Stimulated activated CD4-positive, alpha-beta T cell treated with anti-CD3 and anti-CD28 coated beads, TNF-alpha, amount 100 ng/mL, for 4 hours (primary cell): ENCODE data around the gene CENPU.

Experiments used
- DNase-seq, 3 experiments: peaks; one replicate each; pipeline ENCODE4 v3.0.0-alpha.2; 2020; ENCODE audit warnings: low read depth in 3 of 3

CENPU gene

GRCh38 chr4:184705692-184706091 is 28.2 kb downstream of the CENPU start:
- no peak for DNase-seq

- DNase-seq, result no peak
Observed at GRCh38 chr4:184702114-184702513, 31.8 kb downstream of the CENPU start.

DNA sequence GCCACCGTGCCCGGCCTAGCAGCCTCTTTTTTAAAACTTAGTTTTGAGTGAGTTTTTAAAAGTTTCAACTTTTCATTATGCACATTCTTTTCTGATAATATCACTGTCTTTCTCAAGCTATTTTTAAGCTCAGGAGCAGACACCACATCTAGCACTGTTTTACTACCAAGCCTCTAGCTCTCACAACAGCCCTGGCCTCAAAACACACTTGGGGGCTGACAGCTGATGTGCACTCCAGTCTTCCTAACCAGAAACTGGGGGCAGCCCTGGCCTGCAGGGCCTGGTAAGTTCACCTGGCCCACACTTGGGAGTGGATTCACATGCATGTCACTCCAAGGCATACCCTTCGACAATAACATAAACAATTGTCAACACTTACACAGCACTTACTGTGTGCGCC is 34.0 kb downstream of the CENPU start:
- no peak for DNase-seq

DNA sequence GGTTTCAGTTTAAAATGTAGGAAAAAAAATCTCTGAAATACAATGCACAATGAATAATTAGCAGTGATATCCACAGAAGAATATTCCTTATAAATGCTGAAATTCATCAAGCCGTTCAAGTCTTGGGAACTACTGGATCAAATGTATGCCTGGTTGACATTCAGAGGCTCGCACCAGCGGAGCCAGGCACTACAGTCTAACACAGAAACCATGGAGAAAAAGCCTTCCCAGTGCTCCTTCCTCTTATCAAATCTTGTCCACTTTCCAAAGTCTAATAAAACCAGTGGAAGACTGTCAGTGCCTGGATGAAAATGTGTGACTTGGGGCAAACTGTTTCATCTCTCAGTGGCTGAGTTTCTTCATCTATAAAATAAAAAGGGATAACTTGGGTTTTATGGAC is 35.9 kb downstream of the CENPU start:
- no peak for DNase-seq

GRCh38 chr4:184695178-184695896 is 38.6 kb downstream of the CENPU start:
- DNase-seq, result no peak

GRCh38 chr4:184694412-184694956 is 39.4 kb downstream of the CENPU start:
- no peak for DNase-seq

DNA sequence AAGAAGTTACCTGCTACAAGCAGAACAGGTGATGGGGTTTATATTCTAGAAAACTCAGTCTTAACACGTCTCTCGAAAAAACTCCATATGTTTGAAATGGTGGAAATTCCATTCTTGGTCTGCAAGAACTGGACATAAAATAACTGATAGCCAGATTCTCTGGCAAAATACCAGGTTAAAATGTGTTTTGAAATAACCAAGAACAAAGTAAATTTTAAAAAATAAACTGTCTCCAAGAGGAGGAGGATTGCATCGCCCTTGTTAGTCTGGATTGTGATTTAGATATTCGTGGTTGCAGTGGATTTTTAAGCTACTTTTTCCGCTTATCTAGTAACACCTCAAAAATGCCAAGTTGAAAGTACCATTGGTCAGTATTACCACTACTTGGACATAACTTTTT is 40.8 kb downstream of the CENPU start:
- no peak for DNase-seq

DNA sequence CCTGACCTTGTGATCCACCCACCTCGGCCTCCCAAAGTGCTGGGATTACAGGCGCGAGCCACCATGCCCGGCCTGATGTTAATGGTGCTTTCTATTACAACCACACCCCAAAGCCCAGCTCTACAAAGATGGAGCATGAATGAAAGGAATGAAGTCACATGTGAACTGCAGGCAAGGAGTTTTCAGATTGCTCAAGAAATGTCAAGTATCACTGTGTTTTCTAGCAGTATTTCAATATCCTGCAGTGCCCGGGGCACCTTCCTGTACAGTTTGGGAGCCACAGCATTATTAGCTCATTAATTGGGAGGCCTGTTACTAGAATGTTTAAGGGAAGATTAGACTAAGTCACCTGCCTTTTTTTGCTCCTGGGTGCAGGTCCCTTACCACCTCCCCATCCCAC is 44.2 kb downstream of the CENPU start:
- no peak for DNase-seq

GRCh38 chr4:184688447-184688846 is 45.4 kb downstream of the CENPU start:
- DNase-seq, result no peak

DNA sequence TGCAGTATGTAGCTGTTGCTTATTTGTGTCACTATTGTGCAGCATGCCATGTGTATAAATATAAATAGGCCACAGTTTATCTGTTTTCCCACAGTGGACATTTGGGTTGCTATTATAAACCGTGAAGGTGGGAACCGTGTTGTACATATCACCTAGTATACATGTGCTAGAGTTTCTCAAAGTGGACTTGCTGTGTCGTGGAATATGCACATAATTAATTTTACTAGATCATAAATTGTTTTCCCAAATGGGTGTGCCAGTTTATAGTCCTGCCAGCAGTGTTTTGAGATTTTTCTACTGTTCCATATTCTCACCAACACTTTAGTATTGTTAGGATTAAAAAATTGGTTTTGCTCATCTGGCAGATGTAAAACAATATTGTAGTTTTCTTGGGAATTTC is 45.9 kb downstream of the CENPU start:
- no peak for DNase-seq

GRCh38 chr4:184684491-184685189 is 49.3 kb downstream of the CENPU start:
- DNase-seq, result no peak

- DNase-seq, result no peak
Observed at GRCh38 chr4:184681916-184682315, 52.0 kb downstream of the CENPU start.

DNA sequence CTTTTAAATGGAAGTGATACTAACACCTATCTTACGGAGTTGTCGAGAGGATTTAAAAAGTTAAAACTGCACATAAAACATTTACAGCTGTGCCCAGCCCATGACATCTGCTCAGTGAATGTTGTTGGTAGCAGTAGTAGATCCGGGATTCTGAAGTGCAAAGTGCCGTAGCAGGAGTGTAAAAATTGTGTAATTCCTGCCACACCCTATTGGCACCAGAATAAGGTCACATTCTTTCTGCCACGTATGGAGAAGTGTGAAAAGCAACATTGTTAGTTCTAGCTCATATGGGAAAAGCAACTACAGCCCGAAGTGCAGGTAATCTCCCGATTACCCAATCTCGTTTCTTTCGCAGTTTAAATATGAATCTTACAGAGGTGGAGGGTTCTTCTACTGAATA is 53.2 kb downstream of the CENPU start:
- DNase-seq, result no peak

GRCh38 chr4:184675821-184676492 is 57.9 kb downstream of the CENPU start:
- DNase-seq, result no peak

DNA sequence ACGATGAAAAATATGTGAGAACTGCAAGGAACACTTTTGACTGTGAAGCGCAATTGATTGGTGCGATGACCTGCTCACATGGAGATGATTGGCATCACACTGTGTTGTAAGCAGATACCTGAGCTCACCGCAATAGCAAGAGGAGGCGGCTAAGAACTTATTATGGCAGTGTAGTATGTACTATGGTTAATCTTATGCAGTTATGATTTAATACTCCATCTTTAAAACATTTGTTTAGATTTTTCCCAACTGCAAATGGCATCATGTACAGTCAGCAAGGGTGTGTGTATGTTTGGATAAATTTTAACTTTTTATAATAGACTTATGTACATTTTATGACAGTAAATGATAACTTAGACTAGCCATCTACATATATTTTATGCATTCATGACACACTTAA is 58.9 kb downstream of the CENPU start:
- no peak for DNase-seq

DNA sequence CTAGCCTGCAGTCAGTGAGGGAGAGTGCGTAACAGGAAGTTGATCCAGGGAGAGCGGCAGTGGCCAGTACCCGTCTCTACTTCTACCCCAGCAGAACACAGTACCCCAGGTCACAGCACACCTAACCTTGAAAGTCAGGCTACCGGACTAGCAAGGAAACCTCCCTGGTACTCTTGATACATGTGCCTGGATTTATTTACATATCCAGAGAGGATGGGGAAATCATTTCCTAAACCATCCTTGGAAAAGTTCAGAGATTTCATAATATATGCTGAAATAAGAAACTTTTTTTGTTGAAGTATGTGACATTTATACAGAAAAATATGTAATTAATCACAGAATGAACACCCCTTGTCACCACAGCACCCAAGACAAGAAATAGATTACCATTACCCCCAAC is 59.9 kb downstream of the CENPU start:
- no peak for DNase-seq

DNA sequence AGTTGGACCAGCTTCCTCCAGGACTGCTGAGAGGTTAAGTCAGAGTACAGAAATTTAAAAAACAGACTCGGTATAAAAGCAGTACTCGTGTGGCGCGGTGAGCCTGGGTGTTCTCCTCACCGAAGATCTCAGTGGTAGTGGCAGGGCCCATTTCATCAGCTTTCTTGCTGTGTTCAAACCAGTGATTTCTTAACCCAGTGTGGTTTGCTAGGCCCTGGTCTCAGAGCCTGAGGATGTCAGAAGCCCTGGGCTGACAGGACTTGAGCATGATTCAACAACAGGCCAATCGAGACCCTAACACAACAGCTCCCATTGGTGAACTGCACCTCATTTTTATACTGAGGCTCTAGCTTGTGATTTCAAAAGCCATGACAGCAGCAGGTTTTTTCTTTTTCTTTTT is 61.2 kb downstream of the CENPU start:
- no peak for DNase-seq

- no peak for DNase-seq
Observed at GRCh38 chr4:184671101-184671500, 62.8 kb downstream of the CENPU start.

GRCh38 chr4:184669251-184669650 is 64.6 kb downstream of the CENPU start:
- no peak for DNase-seq

- no peak for DNase-seq
Observed at GRCh38 chr4:184668511-184669114, 65.3 kb downstream of the CENPU start.

GRCh38 chr4:184668096-184668495 is 65.8 kb downstream of the CENPU start:
- no peak for DNase-seq

DNA sequence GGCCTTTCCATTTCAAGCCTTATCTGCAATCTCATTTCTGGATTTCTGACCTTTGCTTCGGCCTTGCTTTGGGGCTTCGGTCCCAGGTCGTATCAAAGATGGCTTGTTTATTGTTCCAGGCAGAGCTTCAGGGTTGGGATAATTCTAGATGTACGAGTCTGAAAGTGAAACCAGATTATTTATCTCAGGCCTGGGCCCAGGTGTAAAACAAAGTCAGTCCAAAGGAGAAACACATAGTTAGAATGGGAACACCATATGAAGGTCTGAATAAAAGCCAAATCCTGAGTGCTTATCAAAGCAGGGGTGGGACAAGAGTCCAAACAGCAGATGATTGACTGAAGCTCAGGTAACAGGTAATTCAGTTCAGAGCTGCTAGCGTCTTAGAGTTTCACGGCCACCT is 67.2 kb downstream of the CENPU start:
- no peak for DNase-seq
